Spleen (tissue), 7 donors: ENCODE results near the gene KCTD10.

Experiments
- POLR2A ChIP-seq, 3 donors: fragments of 450-650 bp; IDR thresholded peaks; one replicate each; pipeline ENCODE4 v1.5.1; 2017; ENCODE audit warnings: antibody characterized with exemption in 3 of 3, mild to moderate bottlenecking in 1 of 3
- POLR2AphosphoS5 ChIP-seq, 3 donors: sonication (generic); formaldehyde crosslinking; IDR thresholded peaks; one replicate each; pipeline ENCODE4 v1.5.1; 2017; ENCODE audit warnings: antibody characterized with exemption in 3 of 3
- TF ChIP-seq, protein P1 (sequence below), 11 experiments: fragments of 200-600 bp in 7 of 11; fragments of 450-650 bp in 4 of 11; sonication (generic) in 4 of 11; IDR thresholded peaks in 8 of 11; conservative IDR thresholded peaks in 3 of 11; 1 replicate in 7 of 11; 2 replicates in 4 of 11; pipeline versions ENCODE4 v1.4.0 to v1.8.0; 2016 to 2021; ENCODE audit warnings: antibody characterized with exemption in 11 of 11, inconsistent platforms in 4 of 11, mild to moderate bottlenecking in 1 of 11
- donor health status: DM: no; HTN: no; CAD: no; lungs with moderate emphysema.
- donor health status: DM: no; HTN: no; CAD: no.
- donor health status: DM: no; HTN: no; CAD: no.

DNA sequence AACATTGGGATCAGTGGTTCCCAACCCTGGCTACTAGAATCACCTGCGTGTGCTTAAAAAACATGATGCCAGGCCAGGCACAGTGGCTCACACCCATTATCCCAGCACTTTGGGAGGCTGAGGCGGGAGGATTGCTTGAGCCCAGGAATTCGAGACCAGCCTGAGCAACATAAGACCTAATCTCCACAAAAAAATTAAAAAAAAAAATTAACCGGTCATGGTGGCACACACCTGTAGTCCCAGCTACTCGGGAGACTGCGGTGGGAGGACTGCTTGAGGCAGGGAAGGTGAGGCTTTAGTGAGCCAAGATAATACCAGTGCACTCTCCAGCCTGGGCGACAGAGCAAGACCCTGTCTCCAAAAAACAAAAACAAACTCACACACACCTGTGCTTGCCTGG is 2.0 kb downstream of the KCTD10 start:
- TF ChIP-seq POLR2A (IDR thresholded peaks at IDR 0.05) = no peak
- TF ChIP-seq, protein P1, sequence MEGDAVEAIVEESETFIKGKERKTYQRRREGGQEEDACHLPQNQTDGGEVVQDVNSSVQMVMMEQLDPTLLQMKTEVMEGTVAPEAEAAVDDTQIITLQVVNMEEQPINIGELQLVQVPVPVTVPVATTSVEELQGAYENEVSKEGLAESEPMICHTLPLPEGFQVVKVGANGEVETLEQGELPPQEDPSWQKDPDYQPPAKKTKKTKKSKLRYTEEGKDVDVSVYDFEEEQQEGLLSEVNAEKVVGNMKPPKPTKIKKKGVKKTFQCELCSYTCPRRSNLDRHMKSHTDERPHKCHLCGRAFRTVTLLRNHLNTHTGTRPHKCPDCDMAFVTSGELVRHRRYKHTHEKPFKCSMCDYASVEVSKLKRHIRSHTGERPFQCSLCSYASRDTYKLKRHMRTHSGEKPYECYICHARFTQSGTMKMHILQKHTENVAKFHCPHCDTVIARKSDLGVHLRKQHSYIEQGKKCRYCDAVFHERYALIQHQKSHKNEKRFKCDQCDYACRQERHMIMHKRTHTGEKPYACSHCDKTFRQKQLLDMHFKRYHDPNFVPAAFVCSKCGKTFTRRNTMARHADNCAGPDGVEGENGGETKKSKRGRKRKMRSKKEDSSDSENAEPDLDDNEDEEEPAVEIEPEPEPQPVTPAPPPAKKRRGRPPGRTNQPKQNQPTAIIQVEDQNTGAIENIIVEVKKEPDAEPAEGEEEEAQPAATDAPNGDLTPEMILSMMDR (IDR thresholded peaks at IDR 0.05 in 8 of 11, conservative IDR thresholded peaks at IDR 0.05 in 3 of 11) = no peak
- no peak for TF ChIP-seq POLR2AphosphoS5 (IDR thresholded peaks at IDR 0.05)
